Measurements from ENCODE around the gene TEX51. TPM values are rescaled to one million over a fixed set of nuclear protein-coding genes. Genes with fewer than 3 reads are reported as not detected.

The TEX51 gene
- total and polyA plus RNA-seq, 2 donors (not counting 3 experiments of a cell fraction or from before 2014, with no cell fraction given) = not detected

GRCh38 chr2:126883666-126884040, 15.0 kb upstream of the TEX51 start:
- FAIRE-seq = no peak

More at GRCh38 chr2:126883666-126884040, 15.0 kb upstream of the TEX51 start:
- Histone ChIP-seq H3K27me3 (ENCODE audit: control insufficient read depth in 2 of 2, insufficient read depth in 2 of 2, low read length in 2 of 2) (no peaks in the 10 kb centered on the region), H3K4me1 (ENCODE audit: control insufficient read depth, extremely low read depth, insufficient read depth, low read length) (no peaks in the 10 kb centered on the region), H3K4me2 (ENCODE audit: insufficient read depth, low read length) (no peak overlapping the region), H3K27ac (ENCODE audit: insufficient read depth, low read depth, low read length) (no peak overlapping the region), H3K9ac (replicated peaks; ENCODE audit: extremely low read depth, insufficient read depth, low read length) (no peak overlapping the region), H3K9me3 (replicated peaks; ENCODE audit: control insufficient read depth, insufficient read depth, low read length) (no peaks in the 10 kb centered on the region), H4K20me1 (replicated peaks; ENCODE audit: control insufficient read depth, extremely low read depth, insufficient read depth, low read length) (no peaks in the 10 kb centered on the region), H3K79me2 (ENCODE audit: control insufficient read depth, insufficient read depth, low read length) (no peaks in the 10 kb centered on the region), H3K36me3 (ENCODE audit: control insufficient read depth in 2 of 2, extremely low read depth in 1 of 2, insufficient read depth in 2 of 2, low read length in 2 of 2) (no peaks in the 10 kb centered on the region), H3K4me3 (replicated peaks in 1 of 3; ENCODE audit: insufficient read depth in 1 of 3, low read depth in 1 of 3, low read length in 3 of 3) (no peak overlapping the region), H2AFZ (ENCODE audit: low read depth, low read length) (no peak overlapping the region), H3K9me1 (replicated peaks; ENCODE audit: control insufficient read depth, extremely low read depth, insufficient read depth, low read length) (no peaks in the 10 kb centered on the region)
- dilution Hi-C loops (cut with MboI; ENCODE audit: extremely low pct_ligation_motif_present, low sequenced_read_pairs) (no loop called here), intact Hi-C loops (cut with micrococcal nuclease) (no loop called here)
- no peak for DNase-seq (ENCODE audit: low read depth, low spot score)
- POLR2A ChIA-PET = no interaction called here
- TF ChIP-seq CTCF (IDR thresholded peaks at IDR 0.05; ENCODE audit: extremely low read depth in 1 of 2, insufficient read depth in 1 of 2, low read depth in 1 of 2, low read length in 2 of 2) = no peak
- no peak for TF ChIP-seq POLR2A (IDR thresholded peaks at IDR 0.05; ENCODE audit: low read depth, low read length)
- no peak for TF ChIP-seq JUN (IDR thresholded peaks at IDR 0.05; ENCODE audit: borderline replicate concordance, insufficient read depth, insufficient read length, low read depth)
- no peak for TF ChIP-seq POLR2AphosphoS5 (IDR thresholded peaks at IDR 0.05; ENCODE audit: insufficient read depth, low read depth, low read length)
- no peak for TF ChIP-seq GATA2 (IDR thresholded peaks at IDR 0.05; ENCODE audit: insufficient read depth, insufficient read length, low read depth, low read length)
- TF ChIP-seq EZH2 (IDR thresholded peaks at IDR 0.05; ENCODE audit: borderline replicate concordance, low read depth, low read length, severe bottlenecking) = no peak
- no peak for TF ChIP-seq MYC (IDR thresholded peaks at IDR 0.05; ENCODE audit: low read depth, low read length)
- no peak for TF ChIP-seq MAX (IDR thresholded peaks at IDR 0.05; ENCODE audit: insufficient read depth, insufficient read length)
- TF ChIP-seq FOS (IDR thresholded peaks at IDR 0.05; ENCODE audit: borderline replicate concordance, insufficient read depth, low read length) = no peak
- no TSS peak for BruUV-seq (replicated peaks)
- CTCF ChIA-PET = no interaction called here

Measured in endothelial cell of umbilical vein (primary cell).